ENCODE measurements around the gene NUCB2. TPM values are rescaled to one million over a fixed set of nuclear protein-coding genes. Genes with fewer than 3 reads are reported as not detected.
"Not testable (repeated sequence)": the region's sequence is repeated elsewhere in the genome, so short reads cannot be mapped to it uniquely, and the experiment has no call there.

The NUCB2 gene
- 10 to 100 TPM; 76.3 to 99.9 (median 94.1) TPM for polyA plus RNA-seq (ENCODE audit: insufficient read length in 3 of 3)

- DNase-seq (ENCODE audit: low read depth in 3 of 3, low spot score in 2 of 3): peak; percentile 81 to 93 (median 84)
Observed at GRCh38 chr11:17276236-17277023, at the start of gene NUCB2. Gene NUCB2 (plus strand): TSS chr11:17276739. CDS start chr11:17295324, 18,585 bp downstream.

DNA sequence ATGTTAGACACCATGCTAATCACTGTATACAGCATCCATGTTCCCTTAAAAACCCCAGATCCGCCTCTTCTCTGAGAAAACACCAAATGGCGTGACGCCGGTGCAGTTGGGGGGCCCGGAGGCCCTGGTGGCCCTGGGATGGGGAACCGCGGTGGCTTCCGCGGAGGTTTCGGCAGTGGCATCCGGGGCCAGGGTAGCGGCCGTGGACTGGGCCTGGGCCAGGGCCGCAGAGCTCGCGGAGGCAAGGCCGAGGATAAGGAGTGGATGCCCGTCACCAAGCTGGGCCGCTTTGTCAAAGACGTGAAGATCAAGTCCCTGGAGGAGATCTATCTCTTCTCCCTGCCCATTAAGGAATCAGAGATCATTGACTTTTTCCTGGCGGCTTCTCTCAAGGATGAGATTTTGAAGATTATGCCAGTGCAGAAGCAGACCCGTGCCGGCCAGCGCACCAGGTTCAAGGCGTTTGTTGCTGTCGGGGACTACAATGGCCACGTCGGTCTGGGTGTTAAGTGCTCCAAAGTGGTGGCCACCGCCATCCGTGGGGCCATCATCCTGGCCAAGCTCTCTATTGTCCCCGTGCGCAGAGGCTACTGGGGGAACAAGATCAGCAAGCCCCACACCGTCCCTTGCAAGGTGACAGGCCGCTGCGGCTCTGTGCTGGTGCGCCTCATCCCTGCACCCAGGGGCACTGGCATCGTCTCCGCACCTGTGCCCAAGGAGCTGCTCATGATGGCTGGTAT lies 48.2 kb upstream of the NUCB2 start:
- not testable (repeated sequence) for DNase-seq (ENCODE audit: low read depth in 3 of 3, low spot score in 2 of 3)

DNA sequence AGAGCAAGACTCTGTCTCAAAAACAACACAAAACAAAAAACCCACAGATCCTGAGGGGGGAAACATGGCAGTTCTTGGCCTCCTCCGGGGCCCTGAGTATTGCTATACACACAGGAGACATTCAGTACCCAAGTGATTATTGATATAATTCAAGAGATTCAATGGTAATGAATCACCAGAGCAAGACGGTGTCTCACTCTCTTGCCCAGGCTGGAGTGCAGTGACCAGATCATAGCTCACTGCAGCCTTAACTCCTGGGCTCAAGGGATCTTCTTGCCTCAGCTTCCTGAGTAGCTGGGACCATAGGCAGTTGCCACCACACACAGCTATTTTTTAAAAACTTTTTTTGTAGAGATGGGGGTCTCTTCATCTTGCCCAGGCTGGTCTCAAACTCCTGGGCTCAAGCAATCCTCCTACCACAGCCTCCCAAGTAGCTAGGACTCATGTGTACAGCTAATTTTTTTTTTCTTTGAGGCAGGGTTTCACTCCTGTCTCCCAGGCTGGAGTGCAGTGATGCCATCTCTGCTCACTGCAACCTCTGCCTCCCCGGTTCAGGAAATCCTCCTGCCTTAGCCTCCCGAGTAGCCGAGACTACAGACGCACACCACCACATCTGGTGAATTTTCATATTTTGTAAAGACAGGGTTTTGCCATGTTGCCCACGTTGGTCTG lies 46.9 kb upstream of the NUCB2 start:
- DNase-seq (ENCODE audit: low read depth in 3 of 3, low spot score in 2 of 3): no peak

DNA sequence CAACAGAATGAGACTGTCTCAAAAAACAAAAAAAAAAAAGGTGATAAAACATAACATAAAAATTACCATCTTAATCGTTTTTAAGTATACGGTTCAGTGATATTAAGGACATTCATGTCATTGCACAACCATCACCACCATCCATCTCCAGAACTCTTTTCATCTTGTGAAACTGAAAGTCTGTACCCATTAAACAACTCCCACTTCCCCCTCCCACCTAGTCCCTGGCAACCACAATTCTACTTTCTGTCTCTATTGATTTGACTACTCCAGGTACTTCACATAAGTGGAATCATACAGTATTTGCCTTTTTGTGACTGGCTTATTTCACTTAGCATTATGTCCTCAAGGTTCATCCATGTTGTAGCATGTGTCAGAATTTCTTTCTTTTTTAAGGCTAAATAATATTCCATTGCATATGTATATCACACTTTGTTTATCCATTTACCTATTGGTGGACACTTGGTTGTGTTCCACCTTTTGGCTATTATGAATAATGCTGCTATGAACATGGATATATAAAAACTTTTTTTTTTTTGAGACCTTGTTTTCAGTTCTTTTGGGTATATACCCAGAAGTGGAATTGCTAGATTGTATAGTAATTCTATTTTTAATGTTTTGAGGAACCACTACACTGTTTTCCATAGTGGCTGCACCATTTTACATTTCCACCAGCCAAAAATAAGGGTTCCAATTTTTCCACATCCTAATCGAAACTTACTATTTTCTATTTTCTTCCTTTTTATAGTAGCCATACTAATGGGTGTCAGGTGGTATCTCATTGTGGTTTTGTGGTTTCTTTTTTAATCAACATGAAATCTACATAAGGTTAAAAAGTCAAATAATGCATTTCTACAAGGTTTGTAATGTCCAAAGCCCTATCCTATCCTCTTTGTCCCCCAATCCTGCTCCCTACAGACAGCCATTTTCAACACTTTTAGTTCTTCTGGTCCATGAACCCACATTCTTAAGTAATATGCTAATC lies 45.4 kb upstream of the NUCB2 start:
- no peak for DNase-seq (ENCODE audit: low read depth in 3 of 3, low spot score in 2 of 3)

GRCh38 chr11:17233101-17233500 lies 43.4 kb upstream of the NUCB2 start:
- no peak for DNase-seq (ENCODE audit: low read depth in 3 of 3, low spot score in 2 of 3)

DNA sequence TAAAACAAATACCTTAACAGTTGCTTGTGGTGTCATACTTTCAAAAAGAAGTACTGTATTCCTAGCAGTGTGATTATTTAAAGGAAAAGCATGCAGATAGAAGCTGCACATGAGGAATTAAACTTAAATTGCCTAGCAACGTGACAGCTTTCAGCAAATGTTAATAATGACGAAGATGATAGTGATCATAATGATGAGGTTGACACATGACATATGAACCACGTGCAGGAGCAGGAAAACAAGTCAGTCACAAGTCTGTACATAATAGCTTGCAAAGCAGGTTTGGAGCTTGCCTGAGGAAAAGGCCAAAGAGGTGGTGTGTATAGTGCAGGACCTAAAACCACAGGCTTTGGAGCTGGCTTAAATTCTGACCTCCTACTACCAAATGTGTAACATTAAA lies 38.2 kb upstream of the NUCB2 start:
- DNase-seq (ENCODE audit: low read depth in 3 of 3, low spot score in 2 of 3): no peak

- DNase-seq (ENCODE audit: low read depth in 3 of 3, low spot score in 2 of 3): not testable (repeated sequence)
Observed at GRCh38 chr11:17239927-17240326, 36.6 kb upstream of the NUCB2 start.

DNA sequence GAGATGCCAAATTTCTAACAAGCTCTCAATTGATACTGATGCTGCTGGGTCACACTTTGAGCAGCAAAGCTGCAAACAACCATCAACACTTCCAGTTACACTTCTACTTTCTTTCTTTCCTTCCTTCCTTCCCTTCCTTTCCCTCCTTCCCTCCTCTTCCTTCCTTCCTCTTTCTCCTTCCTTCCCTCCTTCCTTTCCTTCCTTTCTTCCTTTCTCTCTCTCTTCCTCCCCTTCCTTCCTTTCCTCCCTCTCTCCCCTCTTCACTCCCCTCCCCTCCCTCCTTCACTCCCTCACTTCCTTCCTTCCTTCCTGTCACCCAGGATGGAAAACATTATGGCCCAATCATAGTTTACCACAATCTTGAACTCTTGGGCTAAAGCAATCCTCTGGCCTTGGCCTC lies 35.8 kb upstream of the NUCB2 start:
- no peak for DNase-seq (ENCODE audit: low read depth in 3 of 3, low spot score in 2 of 3)

GRCh38 chr11:17242954-17243353 lies 33.6 kb upstream of the NUCB2 start:
- not testable (repeated sequence) for DNase-seq (ENCODE audit: low read depth in 3 of 3, low spot score in 2 of 3)

- DNase-seq (ENCODE audit: low read depth in 3 of 3, low spot score in 2 of 3): no peak
Observed at GRCh38 chr11:17244046-17244445, 32.5 kb upstream of the NUCB2 start.

DNA sequence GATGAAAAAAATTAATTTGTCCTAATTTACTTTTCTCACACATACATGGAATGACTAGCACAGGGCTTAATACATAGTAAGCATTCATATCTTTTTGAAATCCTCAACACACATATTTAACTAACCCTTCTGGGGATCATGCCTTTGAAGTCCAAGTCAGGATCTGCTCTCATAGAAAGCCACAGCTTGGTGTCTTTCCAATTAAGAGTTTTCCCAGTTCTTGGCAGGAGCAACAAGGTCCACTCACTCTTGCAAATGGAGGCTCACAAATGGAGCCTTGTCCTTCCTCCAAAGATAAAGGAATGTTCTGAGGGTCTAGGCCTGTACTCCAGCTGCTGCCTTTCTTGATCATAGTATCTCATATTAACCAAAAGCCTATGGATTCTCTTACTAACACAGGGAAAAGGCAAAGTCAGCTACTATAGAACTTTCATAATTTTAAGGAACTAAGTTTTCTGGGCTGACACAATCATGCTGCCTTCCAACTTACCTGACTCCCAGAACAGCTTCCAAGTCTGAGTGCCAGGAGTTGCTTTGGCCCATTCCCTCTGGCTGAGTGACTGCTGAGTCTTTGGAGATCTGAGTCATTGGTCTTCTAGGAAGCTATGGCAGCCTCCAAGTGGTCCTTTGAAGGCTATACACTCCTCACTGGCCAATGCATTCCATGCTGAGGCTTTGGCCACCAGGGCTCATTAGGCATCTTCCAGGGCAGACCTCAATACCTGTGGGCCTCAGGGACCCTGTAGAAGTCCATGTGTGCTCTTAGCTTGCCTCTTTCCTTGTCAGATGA lies 25.8 kb upstream of the NUCB2 start:
- no peak for DNase-seq (ENCODE audit: low read depth in 3 of 3, low spot score in 2 of 3)

- DNase-seq (ENCODE audit: low read depth in 3 of 3, low spot score in 2 of 3): no peak
Observed at GRCh38 chr11:17252704-17253103, 23.8 kb upstream of the NUCB2 start.

DNA sequence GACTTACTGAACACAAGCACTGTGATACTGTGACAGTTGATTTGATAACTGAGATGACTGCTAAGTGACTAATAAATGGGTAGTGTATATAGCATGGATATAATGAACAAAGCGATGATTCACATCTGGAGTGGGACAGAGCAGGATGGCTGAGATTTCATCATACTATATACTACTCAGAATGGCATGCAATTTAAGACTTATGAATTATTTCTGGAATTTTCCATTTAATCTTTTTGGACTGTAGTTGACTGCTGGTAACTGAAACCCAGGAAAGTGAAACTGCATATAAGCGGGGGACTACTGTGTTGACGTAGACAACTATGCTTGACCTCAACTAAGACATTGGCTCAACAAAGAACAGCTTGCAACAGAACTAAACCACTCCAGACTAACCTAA lies 20.0 kb upstream of the NUCB2 start:
- no peak for DNase-seq (ENCODE audit: low read depth in 3 of 3, low spot score in 2 of 3)

DNA sequence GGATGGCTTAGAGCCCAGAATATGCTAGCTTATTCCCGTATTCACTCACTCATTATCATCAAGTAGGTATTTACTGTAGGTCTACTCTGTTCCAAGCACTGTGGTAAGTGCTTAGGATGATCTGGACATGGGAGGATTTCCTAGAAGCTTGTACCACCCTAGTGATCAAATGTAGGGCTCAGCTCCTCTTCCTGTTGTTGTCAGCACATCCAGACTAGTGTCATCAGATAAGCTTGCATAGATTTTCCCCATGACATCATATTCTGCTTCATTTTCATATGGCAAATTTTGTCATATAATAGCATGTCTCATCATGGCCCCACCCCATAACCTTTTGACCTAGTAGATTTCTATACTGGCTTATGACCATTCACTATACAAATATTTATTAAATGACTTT lies 19.3 kb upstream of the NUCB2 start:
- no peak for DNase-seq (ENCODE audit: low read depth in 3 of 3, low spot score in 2 of 3)

DNA sequence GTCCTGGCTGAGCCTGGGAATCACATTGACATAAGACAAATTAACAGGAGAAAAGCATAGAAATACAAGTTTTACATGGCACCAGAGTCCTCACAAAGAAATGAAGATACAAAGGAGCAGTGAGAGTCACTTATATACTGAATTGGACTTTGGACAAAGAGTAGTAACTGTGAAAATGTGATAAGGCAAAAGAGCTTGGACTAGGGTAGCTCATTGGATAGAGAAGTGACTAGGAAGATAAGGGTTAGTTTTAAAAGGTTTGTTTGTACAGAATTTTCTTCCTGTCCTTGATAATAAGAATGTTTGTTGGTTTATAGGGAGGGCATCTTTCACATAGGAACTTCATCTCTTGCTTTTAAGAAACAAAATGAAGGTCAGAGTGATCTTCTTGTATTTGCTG lies 17.9 kb upstream of the NUCB2 start:
- no peak for DNase-seq (ENCODE audit: low read depth in 3 of 3, low spot score in 2 of 3)

DNA sequence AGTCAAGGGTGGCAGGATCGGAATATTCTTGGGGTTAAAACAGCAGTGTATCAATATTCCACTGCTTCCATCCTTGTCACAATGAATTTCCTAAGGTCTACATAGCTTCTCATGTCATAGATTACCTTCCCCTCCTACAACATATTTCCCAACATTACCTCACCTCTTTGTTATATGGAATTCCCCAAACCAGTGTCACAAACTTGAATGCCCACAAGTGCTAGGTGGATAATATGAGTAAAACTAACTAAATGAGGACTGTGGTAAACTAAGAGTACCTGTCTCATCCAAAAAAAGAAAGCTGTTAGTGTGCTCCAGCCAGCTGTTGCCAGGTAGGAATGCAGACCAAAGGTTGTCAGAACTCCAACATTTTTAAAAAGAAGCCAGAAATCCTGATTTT lies 17.0 kb upstream of the NUCB2 start:
- DNase-seq (ENCODE audit: low read depth in 3 of 3, low spot score in 2 of 3): no peak

DNA sequence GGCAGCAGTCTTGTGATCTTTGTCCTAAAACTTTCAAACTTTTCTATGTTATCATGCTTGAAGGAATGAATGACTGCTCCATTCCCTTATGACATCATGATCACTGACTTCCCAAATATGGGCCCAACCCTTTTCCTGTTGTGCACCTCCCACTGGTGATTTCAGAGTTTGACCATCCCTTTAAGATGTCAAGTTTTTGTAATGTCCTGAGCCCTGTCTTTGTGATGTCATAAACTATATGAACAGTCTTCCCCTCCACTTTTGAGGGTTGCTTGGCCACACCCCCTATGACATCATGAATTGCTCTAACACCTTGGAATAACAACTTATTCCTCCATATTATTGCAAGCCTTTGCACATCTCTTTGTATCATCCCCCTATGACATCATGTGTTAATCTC lies 16.5 kb upstream of the NUCB2 start:
- no peak for DNase-seq (ENCODE audit: low read depth in 3 of 3, low spot score in 2 of 3)

DNA sequence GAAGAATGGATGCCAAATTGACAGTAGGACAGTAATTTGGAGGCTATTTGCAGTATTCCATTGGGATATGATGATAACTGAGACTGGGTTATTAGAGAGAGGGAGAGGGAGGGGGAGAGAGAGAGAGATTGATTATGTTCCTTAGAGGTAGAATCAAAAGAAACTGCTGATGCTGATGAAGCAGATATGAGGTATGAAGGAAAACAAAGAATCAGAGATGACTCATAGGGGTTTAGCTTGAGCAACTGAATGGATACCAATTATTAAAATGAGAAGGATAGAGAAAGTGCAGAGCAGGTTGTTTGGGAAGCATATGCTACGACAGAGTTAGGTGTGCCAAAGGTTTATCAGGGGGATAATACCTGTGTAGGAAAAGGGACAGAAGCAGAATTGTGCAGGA lies 12.8 kb upstream of the NUCB2 start:
- no peak for DNase-seq (ENCODE audit: low read depth in 3 of 3, low spot score in 2 of 3)

DNA sequence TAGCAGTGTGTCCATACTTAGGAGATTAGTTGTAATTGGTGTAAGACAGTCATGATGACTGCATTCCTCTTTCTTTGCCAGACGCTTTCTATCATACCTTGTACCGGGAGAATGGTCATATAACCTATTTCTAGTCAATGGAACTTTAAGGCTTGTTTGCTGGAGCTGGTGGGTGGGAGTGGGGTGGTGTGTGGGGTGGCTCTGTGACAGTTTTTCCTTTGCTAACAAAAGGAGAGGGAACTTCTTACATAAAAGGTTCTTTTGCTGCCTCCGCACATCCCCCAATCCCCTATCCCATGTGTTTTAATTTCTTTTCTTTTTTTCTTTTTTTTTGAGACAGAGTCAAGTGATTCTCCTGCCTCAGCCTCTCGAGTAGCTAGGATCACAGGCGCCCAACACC lies 9.8 kb upstream of the NUCB2 start:
- no peak for DNase-seq (ENCODE audit: low read depth in 3 of 3, low spot score in 2 of 3)

DNA sequence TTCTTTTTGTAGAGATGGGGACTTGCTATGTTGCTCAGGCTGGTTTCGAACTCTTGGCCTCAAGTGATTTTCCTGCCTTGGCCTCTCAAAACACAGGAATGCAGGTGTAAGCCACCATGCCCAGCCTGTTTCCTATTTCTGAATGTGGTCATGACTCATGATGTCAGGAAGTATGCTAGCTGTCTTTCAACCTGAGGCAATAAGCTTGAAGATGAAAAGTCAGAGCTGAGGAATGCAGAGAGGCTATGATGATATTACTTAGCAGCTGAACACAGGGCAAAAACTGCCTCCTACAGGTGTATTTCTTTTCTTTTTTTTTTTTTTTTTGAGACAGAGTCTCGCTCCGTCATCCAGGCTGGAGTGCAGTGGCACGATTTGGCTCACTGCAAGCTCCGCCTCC lies 9.0 kb upstream of the NUCB2 start:
- no peak for DNase-seq (ENCODE audit: low read depth in 3 of 3, low spot score in 2 of 3)
